CD8-positive, alpha-beta memory T cell (primary cell): ENCODE measurements around the gene BIK. TPM values are rescaled to one million over a fixed set of nuclear protein-coding genes. Genes with fewer than 3 reads are reported as not detected.

Experiments
- CTCF ChIA-PET: fragments of 350-600 bp; sonication (Branson Sonifier 250); formaldehyde crosslinking; loops from one replicate; lab custom pipeline; 2021; ENCODE audit warnings: antibody characterized with exemption; lab: Charles Lee
- POLR2A ChIA-PET: fragments of 350-600 bp; sonication (Branson Sonifier 250); formaldehyde crosslinking; loops from one replicate; lab custom pipeline; 2021; ENCODE audit warnings: antibody characterized with exemption; lab: Charles Lee
- DNase-seq, 5 donors: peaks; one replicate each; pipeline versions ENCODE4 v3.0.0 to v3.0.0-alpha.2; 2020 to 2022; ENCODE audit warnings: mixed read lengths in 1 of 5
- H3K27ac ChIP-seq: one replicate; pipeline ENCODE4 v1.7.0; 2013; ENCODE audit warnings: low read depth, mild to moderate bottlenecking, low read length, moderate library complexity
- H3K27me3 ChIP-seq: 2 replicates; pipeline ENCODE4 v1.7.0; 2013; ENCODE audit warnings: low read length, mild to moderate bottlenecking; ENCODE audit not compliant: insufficient read depth, poor library complexity, severe bottlenecking
- H3K36me3 ChIP-seq: 2 replicates; pipeline ENCODE4 v1.7.0; 2013; ENCODE audit warnings: mild to moderate bottlenecking, low read length, moderate library complexity; ENCODE audit not compliant: insufficient read depth
- H3K4me1 ChIP-seq: 2 replicates; pipeline ENCODE4 v1.7.0; 2013; ENCODE audit warnings: mild to moderate bottlenecking, low read length, moderate library complexity; ENCODE audit not compliant: insufficient read depth
- H3K4me3 ChIP-seq: 2 replicates; pipeline ENCODE4 v1.7.0; 2013; ENCODE audit warnings: mild to moderate bottlenecking, low read length
- H3K9me3 ChIP-seq: 2 replicates; pipeline ENCODE4 v1.7.0; 2013; ENCODE audit warnings: mild to moderate bottlenecking, low read length
- H3K27ac Mint-ChIP-seq, 8 donors: one replicate each; pipeline ENCODE4 v1.8.0; 2020 to 2021; ENCODE audit warnings: mixed read lengths in 8 of 8, mild to moderate bottlenecking in 6 of 8, inconsistent platforms in 3 of 8, moderate library complexity in 3 of 8
- H3K27me3 Mint-ChIP-seq, 2 donors: one replicate each; pipeline ENCODE4 v1.8.0; 2020 to 2021; ENCODE audit warnings: mixed read lengths in 2 of 2, mild to moderate bottlenecking in 1 of 2, moderate library complexity in 1 of 2
- H3K36me3 Mint-ChIP-seq, 3 donors: one replicate each; pipeline ENCODE4 v1.8.0; 2020 to 2021; ENCODE audit warnings: mixed read lengths in 3 of 3, inconsistent platforms in 1 of 3, mild to moderate bottlenecking in 1 of 3
- H3K4me1 Mint-ChIP-seq, 3 donors: one replicate each; pipeline ENCODE4 v1.8.0; 2020 to 2021; ENCODE audit warnings: mixed read lengths in 3 of 3, inconsistent platforms in 1 of 3, mild to moderate bottlenecking in 1 of 3
- H3K4me3 Mint-ChIP-seq, 7 donors: one replicate each; pipeline ENCODE4 v1.8.0; 2020 to 2021; ENCODE audit warnings: mixed read lengths in 7 of 7, mild to moderate bottlenecking in 6 of 7, moderate library complexity in 4 of 7, inconsistent platforms in 2 of 7
- H3K9me3 Mint-ChIP-seq, 5 donors: one replicate each; pipeline ENCODE4 v1.8.0; 2020 to 2022; ENCODE audit warnings: mixed read lengths in 5 of 5, mild to moderate bottlenecking in 3 of 5, moderate library complexity in 2 of 5, inconsistent platforms in 1 of 5
- polyA plus RNA-seq: library from polyadenylated mRNA; unstranded; fragments of 300-500 nt; fragmentation: Illumina TruSeq; gene quantifications from one replicate; pipeline ENCODE4 v1.2.3, GENCODE V29; 2021
- total RNA-seq, 2 experiments: library from RNA; stranded (reverse); gene quantifications; one replicate each; pipeline ENCODE4 v1.2.3, GENCODE V29; 2021

BIK gene
- total and polyA plus RNA-seq, 3 experiments from 2014 or later = 4.0 to 7.2 (median 4.1) TPM

- no peaks in the 10 kb centered on the region for H3K27me3 ChIP-seq
- ChIA-PET CTCF (no interaction called here), POLR2A (no interaction called here)
- peaks cover 0 to 26% (median 4%) of the 10 kb centered on the region in 3 donors for H3K36me3 Mint-ChIP-seq
- H3K36me3 ChIP-seq = no peaks in the 10 kb centered on the region
- H3K4me1 Mint-ChIP-seq = peaks cover 0 to 27% (median 3%) of the 10 kb centered on the region in 3 donors
- H3K4me3 Mint-ChIP-seq = no peak overlapping the region
- DNase-seq = no peak
- H3K9me3 Mint-ChIP-seq = no peaks in the 10 kb centered on the region
- H3K4me1 ChIP-seq = no peaks in the 10 kb centered on the region
- peaks cover 0 to 1% of the 10 kb centered on the region in 2 donors for H3K27me3 Mint-ChIP-seq
- H3K9me3 ChIP-seq = no peaks in the 10 kb centered on the region
- H3K27ac ChIP-seq = no peak overlapping the region
- H3K4me3 ChIP-seq = no peak overlapping the region
- peak overlapping the region in 3 of 8 donors; percentile 32 to 84 (median 43) for H3K27ac Mint-ChIP-seq
Observed at GRCh38 chr22:43158778-43159483, 48.4 kb downstream of the BIK start.

GRCh38 chr22:43159484-43160178 is 49.1 kb downstream of the BIK start:
- H3K4me1 Mint-ChIP-seq = peaks cover 0 to 23% (median 4%) of the 10 kb centered on the region in 3 donors
- H3K36me3 ChIP-seq = no peaks in the 10 kb centered on the region
- H3K27ac Mint-ChIP-seq = no peak overlapping the region
- no peak overlapping the region for H3K27ac ChIP-seq
- H3K4me3 ChIP-seq = no peak overlapping the region
- no peaks in the 10 kb centered on the region for H3K9me3 Mint-ChIP-seq
- no peaks in the 10 kb centered on the region for H3K27me3 ChIP-seq
- H3K9me3 ChIP-seq = no peaks in the 10 kb centered on the region
- no peak for DNase-seq
- no peaks in the 10 kb centered on the region for H3K4me1 ChIP-seq
- peaks cover 0 to 27% (median 4%) of the 10 kb centered on the region in 3 donors for H3K36me3 Mint-ChIP-seq
- peaks cover 0 to 1% of the 10 kb centered on the region in 2 donors for H3K27me3 Mint-ChIP-seq
- no peak overlapping the region for H3K4me3 Mint-ChIP-seq
- CTCF ChIA-PET = no interaction called here
- POLR2A ChIA-PET = no interaction called here

GRCh38 chr22:43160497-43161126 is 50.1 kb downstream of the BIK start:
- Mint-ChIP-seq H3K9me3 (no peaks in the 10 kb centered on the region), H3K27ac (peak overlapping the region in 3 of 8 donors; percentile 58 to 62 (median 61)), H3K36me3 (peaks cover 0 to 25% (median 4%) of the 10 kb centered on the region in 3 donors), H3K27me3 (peaks cover 0 to 1% of the 10 kb centered on the region in 2 donors), H3K4me1 (peaks cover 0 to 18% (median 4%) of the 10 kb centered on the region in 3 donors), H3K4me3 (no peak overlapping the region)
- CTCF ChIA-PET = no interaction called here
- Histone ChIP-seq H3K9me3 (no peaks in the 10 kb centered on the region), H3K36me3 (no peaks in the 10 kb centered on the region), H3K4me1 (no peaks in the 10 kb centered on the region), H3K27me3 (no peaks in the 10 kb centered on the region), H3K27ac (no peak overlapping the region), H3K4me3 (no peak overlapping the region)
- DNase-seq = no peak
- POLR2A ChIA-PET = no interaction called here

GRCh38 chr22:43162412-43163150 is 52.0 kb downstream of the BIK start:
- H3K4me1 Mint-ChIP-seq = peaks cover 0 to 7% (median 4%) of the 10 kb centered on the region in 3 donors
- H3K27ac Mint-ChIP-seq = peak overlapping the region in 1 of 8 donors; percentile 90
- peaks cover 0 to 34% (median 4%) of the 10 kb centered on the region in 3 donors for H3K36me3 Mint-ChIP-seq
- Histone ChIP-seq H3K27ac (no peak overlapping the region), H3K9me3 (no peaks in the 10 kb centered on the region), H3K4me3 (no peak overlapping the region), H3K36me3 (no peaks in the 10 kb centered on the region), H3K27me3 (no peaks in the 10 kb centered on the region), H3K4me1 (no peaks in the 10 kb centered on the region)
- no peak overlapping the region for H3K4me3 Mint-ChIP-seq
- CTCF ChIA-PET = interaction anchor here (1.2 kb wide), 1 partner anchor 25 kb away, joined by 4 read pairs; no protein-coding TSS in a partner anchor
- no peak for DNase-seq
- H3K9me3 Mint-ChIP-seq = no peaks in the 10 kb centered on the region
- POLR2A ChIA-PET = interaction anchor here (0.7 kb wide), 1 partner anchor 52 kb away, joined by 3 read pairs; the partner anchor contains the start of gene BIK
- peaks cover 0 to 1% of the 10 kb centered on the region in 2 donors for H3K27me3 Mint-ChIP-seq

GRCh38 chr22:43163241-43163795 is 52.8 kb downstream of the BIK start:
- no peak overlapping the region for H3K4me3 ChIP-seq
- no peaks in the 10 kb centered on the region for H3K4me1 ChIP-seq
- H3K27me3 ChIP-seq = no peaks in the 10 kb centered on the region
- Mint-ChIP-seq H3K27ac (no peak overlapping the region), H3K4me1 (peaks cover 0 to 4% (median 4%) of the 10 kb centered on the region in 3 donors), H3K4me3 (no peak overlapping the region), H3K9me3 (no peaks in the 10 kb centered on the region), H3K36me3 (peaks cover 0 to 41% (median 4%) of the 10 kb centered on the region in 3 donors), H3K27me3 (no peaks in the 10 kb centered on the region)
- H3K9me3 ChIP-seq = no peaks in the 10 kb centered on the region
- no peaks in the 10 kb centered on the region for H3K36me3 ChIP-seq
- ChIA-PET CTCF (interaction anchor here (1.2 kb wide), 1 partner anchor 24 kb away, joined by 4 read pairs; no protein-coding TSS in a partner anchor), POLR2A (interaction anchor here (0.7 kb wide), 2 partner anchors 20 to 53 kb away, joined by 3 read pairs; partner anchors contain the start of genes BIK and MCAT)
- H3K27ac ChIP-seq = no peak overlapping the region
- DNase-seq = no peak

- H3K4me1 ChIP-seq = no peaks in the 10 kb centered on the region
- Mint-ChIP-seq H3K4me3 (no peak overlapping the region), H3K4me1 (peaks cover 0 to 2% (median 0%) of the 10 kb centered on the region in 3 donors), H3K9me3 (no peaks in the 10 kb centered on the region), H3K36me3 (peaks cover 0 to 42% (median 4%) of the 10 kb centered on the region in 3 donors), H3K27ac (no peak overlapping the region), H3K27me3 (no peaks in the 10 kb centered on the region)
- no peak overlapping the region for H3K4me3 ChIP-seq
- CTCF ChIA-PET = no interaction called here
- H3K27me3 ChIP-seq = no peaks in the 10 kb centered on the region
- H3K36me3 ChIP-seq = no peaks in the 10 kb centered on the region
- H3K9me3 ChIP-seq = no peaks in the 10 kb centered on the region
- DNase-seq = no peak
- no peak overlapping the region for H3K27ac ChIP-seq
- POLR2A ChIA-PET = no interaction called here
Observed at GRCh38 chr22:43164636-43165035, 54.1 kb downstream of the BIK start.

- Mint-ChIP-seq H3K27me3 (no peaks in the 10 kb centered on the region), H3K4me1 (peaks cover 0 to 4% (median 3%) of the 10 kb centered on the region in 3 donors), H3K9me3 (no peaks in the 10 kb centered on the region), H3K27ac (peak overlapping the region in 1 of 8 donors; percentile 29), H3K36me3 (peaks cover 0 to 48% (median 0%) of the 10 kb centered on the region in 3 donors), H3K4me3 (no peak overlapping the region)
- no peaks in the 10 kb centered on the region for H3K36me3 ChIP-seq
- H3K4me3 ChIP-seq = no peak overlapping the region
- H3K4me1 ChIP-seq = no peaks in the 10 kb centered on the region
- no peak overlapping the region for H3K27ac ChIP-seq
- CTCF ChIA-PET = no interaction called here
- H3K9me3 ChIP-seq = no peaks in the 10 kb centered on the region
- H3K27me3 ChIP-seq = no peaks in the 10 kb centered on the region
- DNase-seq = no peak
- POLR2A ChIA-PET = no interaction called here
Observed at GRCh38 chr22:43166132-43166930, 55.8 kb downstream of the BIK start.
